GM21529 (cell line): ENCODE measurements around the gene GPR119.
"Not testable (repeated sequence)": the region's sequence is repeated elsewhere in the genome, so short reads cannot be mapped to it uniquely, and the experiment has no call there.

Source experiments
- ATAC-seq: cut with Tn5 transposase; IDR thresholded peaks from one replicate; pipeline ENCODE4 v1.9.1; 2021; ENCODE audit not compliant: unreplicated experiment

The GPR119 gene

DNA sequence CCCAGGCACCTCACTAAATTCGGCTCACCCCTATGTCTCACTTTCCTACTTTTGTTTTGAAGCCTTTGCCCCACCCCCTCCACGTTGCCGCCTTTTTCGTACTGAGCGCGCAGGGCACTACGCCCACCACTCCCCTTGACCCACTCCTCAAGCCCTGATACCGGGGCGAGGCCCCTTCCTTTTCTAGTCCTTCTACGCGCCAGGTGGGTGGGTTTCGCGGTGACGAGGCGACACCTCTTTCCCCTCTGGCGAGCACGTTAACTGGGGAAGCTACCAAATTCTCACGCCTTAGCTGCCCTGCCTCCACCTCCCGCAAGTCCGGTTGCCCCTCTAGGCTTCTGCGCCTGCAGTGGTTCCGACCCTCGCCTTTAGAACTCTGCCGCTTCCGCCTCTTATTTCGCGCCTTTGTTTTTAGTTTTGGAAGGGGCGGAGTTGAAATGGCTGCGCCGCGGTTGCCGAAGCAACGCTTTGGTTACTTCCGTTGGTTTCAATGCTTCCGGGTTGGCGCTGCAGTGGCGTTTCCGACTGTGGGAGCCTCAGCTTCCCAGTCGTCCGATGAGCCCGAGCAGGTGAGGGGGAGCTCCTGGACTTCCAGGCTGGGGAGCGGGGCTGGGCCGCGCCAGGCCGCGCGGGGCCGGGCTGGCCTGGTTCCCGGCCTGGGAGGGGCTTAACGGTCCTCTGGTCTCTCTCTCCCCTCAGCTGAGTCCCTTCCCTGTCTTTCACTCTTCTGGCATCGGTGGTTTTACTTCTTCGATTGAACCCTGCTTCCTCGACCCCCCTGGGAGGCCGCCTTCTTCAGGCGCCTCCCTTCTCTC, 45.9 kb downstream of the GPR119 start, which contains the start of gene SLC25A14:
TSS of gene SLC25A14 (plus strand) at position 512 of the 815 bp plus-strand sequence. CDS start 360 bp downstream, outside the sequence.
- peak; percentile 99 for ATAC-seq

DNA sequence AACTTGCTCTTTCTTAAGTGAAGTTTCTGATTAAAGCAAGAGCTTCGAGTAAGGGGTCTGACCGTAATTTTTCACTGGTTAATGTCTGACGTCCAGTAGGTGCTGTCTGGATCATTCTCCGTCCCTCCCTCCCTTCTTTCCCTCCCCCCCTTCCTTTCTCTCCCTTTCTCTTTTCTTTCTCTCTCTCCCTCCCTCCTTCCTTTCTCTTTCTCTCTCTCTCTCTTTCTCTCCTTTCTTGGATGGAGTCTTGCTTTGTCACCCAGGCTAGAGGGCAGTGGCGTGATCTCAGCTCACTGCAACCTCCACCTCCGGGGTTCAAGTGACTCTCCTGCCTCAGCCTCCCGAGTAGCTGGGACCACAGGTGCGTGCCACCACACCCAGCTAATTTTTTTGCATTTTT, 46.6 kb downstream of the GPR119 start:
- ATAC-seq = not testable (repeated sequence)

DNA sequence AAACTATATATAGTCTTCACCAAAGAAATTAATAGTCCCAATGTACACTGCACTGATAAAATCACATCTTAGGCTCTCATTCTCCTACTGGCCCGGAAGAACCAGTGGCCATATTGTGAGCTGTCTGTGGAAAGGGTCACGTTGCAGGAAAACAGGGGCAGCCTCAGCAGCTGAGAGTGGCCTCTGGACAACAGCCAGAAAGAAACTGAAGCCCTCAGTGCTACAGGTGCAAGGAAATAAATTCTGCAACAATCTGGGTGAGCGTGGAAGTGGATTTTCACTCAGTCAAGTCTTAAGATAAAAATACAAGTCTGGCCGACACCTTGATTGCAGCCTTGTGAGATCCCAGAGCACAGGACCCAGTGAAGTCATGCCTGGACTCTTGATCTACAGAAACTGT, 48.9 kb downstream of the GPR119 start:
- no peak for ATAC-seq
